Activated CD8-positive, alpha-beta T cell treated with anti-CD3 and anti-CD28 coated beads for 36 hours (primary cell): Measurements from ENCODE around the gene HACL1. TPM values are rescaled to one million over a fixed set of nuclear protein-coding genes. Genes with fewer than 3 reads are reported as not detected.
A peak's percentile ranks its signal among the peaks of the same experiment; 100 is the strongest.

ENCODE experiments used
- ATAC-seq: fragments of 200-7000 bp; cut with Tn5 transposase; one replicate; pipeline ENCODE4 v1.10.0; 2021; ENCODE audit warnings: mild to moderate bottlenecking, moderate library complexity
- CTCF ChIA-PET: fragments of 350-600 bp; sonication (Branson Sonifier 250); formaldehyde crosslinking; loops from one replicate; lab custom pipeline; 2021; ENCODE audit warnings: antibody characterized with exemption; lab: Charles Lee
- POLR2A ChIA-PET: fragments of 350-600 bp; sonication (Branson Sonifier 250); formaldehyde crosslinking; loops from one replicate; lab custom pipeline; 2021; ENCODE audit warnings: antibody characterized with exemption; lab: Charles Lee
- DNase-seq: peaks from one replicate; pipeline ENCODE4 v3.0.0-alpha.2; 2020
- H3K27ac Mint-ChIP-seq: one replicate; pipeline ENCODE4 v1.8.0; 2021; ENCODE audit warnings: mild to moderate bottlenecking, mixed read lengths
- H3K27me3 Mint-ChIP-seq: one replicate; pipeline ENCODE4 v1.8.0; 2021; ENCODE audit warnings: mixed read lengths
- H3K36me3 Mint-ChIP-seq: one replicate; pipeline ENCODE4 v1.8.0; 2021; ENCODE audit warnings: low read depth, mixed read lengths
- H3K4me1 Mint-ChIP-seq: one replicate; pipeline ENCODE4 v1.8.0; 2021; ENCODE audit warnings: low read depth, mixed read lengths
- H3K4me3 Mint-ChIP-seq: one replicate; pipeline ENCODE4 v1.8.0; 2021; ENCODE audit warnings: mild to moderate bottlenecking, moderate library complexity, mixed read lengths
- H3K9me3 Mint-ChIP-seq: one replicate; pipeline ENCODE4 v1.8.0; 2021; ENCODE audit warnings: mixed read lengths
- intact Hi-C: fragments of 100-400 bp; cut with micrococcal nuclease; formaldehyde crosslinking; loops from one replicate; pipeline ENCODE4 v1.10.0; 2022
- total RNA-seq, 2 experiments: library from RNA; stranded (reverse); gene quantifications; one replicate each; pipeline ENCODE4 v1.2.3, GENCODE V29; 2021
- TF ChIP-seq, protein P1 (sequence below): fragments of 200-600 bp; IDR thresholded peaks from one replicate; pipeline ENCODE4 v1.8.0; 2022; ENCODE audit warnings: antibody characterized with exemption, mild to moderate bottlenecking

The HACL1 gene
- total RNA-seq, 2 experiments from 2014 or later, result 23.6 to 32.0 TPM

DNA sequence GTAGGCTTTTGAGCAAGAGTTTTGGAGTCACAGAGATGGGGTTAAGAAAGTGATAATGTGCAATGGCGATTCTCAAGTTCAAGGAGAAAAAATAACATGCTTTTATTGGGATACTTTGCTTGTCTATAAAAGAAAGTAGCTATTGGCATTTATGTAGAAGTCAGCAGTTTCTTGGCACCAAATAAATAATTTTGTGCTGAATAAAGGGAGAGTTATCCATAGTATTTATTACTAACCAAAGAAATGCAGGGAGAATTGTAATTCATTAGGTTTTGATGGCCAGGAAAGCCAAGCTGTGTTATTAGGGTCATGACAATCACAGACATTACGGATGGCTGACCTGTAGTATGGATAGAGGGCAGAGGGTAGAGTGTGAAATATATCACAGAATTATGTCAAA is 33.3 kb upstream of the HACL1 start:
- ChIA-PET POLR2A (interaction anchor here (0.8 to 1.3 kb wide), 3 partner anchors 9 to 176 kb away, joined by 3 read pairs; no protein-coding TSS in a partner anchor), CTCF (interaction anchor here (1.1 to 3.1 kb wide), 2 partner anchors 11 to 177 kb away, joined by 3 to 17 read pairs; no protein-coding TSS in a partner anchor)
- Mint-ChIP-seq H3K4me3 (no peak overlapping the region), H3K27me3 (no peaks in the 10 kb centered on the region), H3K4me1 (peaks cover 82% of the 10 kb centered on the region), H3K36me3 (no peaks in the 10 kb centered on the region), H3K27ac (no peak overlapping the region), H3K9me3 (no peaks in the 10 kb centered on the region)
- no peak for DNase-seq
- intact Hi-C loops, result loop anchor here (5.0 kb wide), 1 partner anchor 163 kb away; the partner anchor contains the start of gene ANKRD28
- no peak for ATAC-seq
- TF ChIP-seq, protein P1, sequence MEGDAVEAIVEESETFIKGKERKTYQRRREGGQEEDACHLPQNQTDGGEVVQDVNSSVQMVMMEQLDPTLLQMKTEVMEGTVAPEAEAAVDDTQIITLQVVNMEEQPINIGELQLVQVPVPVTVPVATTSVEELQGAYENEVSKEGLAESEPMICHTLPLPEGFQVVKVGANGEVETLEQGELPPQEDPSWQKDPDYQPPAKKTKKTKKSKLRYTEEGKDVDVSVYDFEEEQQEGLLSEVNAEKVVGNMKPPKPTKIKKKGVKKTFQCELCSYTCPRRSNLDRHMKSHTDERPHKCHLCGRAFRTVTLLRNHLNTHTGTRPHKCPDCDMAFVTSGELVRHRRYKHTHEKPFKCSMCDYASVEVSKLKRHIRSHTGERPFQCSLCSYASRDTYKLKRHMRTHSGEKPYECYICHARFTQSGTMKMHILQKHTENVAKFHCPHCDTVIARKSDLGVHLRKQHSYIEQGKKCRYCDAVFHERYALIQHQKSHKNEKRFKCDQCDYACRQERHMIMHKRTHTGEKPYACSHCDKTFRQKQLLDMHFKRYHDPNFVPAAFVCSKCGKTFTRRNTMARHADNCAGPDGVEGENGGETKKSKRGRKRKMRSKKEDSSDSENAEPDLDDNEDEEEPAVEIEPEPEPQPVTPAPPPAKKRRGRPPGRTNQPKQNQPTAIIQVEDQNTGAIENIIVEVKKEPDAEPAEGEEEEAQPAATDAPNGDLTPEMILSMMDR, result no peak

DNA sequence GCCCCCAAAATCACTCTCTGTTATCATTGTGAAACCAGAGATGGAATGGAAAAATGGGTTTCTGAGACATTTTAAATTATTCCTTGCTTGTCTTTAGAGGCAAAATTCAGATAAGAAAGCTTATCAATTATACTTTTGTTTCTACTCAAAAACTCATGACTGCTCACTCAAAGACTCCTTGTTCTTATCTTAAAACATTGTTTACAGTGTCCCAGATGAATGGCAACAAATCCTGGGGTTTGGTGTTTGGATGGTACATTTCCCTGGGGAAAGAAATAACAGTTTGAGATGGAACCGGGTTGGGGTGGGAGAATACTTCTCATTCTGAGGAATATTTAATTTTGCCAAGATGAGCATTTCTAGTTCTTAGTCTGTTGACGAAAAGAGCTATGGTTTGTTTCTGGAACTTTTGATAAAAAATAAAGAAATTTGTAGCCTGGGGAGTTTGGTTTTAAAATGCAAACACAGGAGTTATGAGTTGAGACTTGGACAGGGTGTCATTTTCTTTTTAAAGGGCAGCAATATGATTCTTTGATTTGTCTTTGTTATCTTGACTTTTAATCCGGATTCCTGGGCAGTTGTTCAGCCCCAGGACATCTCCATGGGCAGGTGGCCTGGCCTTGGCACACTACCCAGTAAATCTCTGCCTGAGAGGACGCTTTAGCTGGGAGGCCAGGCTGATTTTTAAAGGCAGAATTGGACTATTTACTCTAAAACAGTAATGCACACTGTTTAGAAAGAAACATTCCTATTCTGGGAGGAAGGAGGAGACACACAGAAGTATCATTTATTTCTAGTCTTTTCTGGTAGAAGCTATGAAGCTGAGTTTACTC is 32.6 kb upstream of the HACL1 start:
- Mint-ChIP-seq H3K27me3 (no peaks in the 10 kb centered on the region), H3K4me1 (peaks cover 82% of the 10 kb centered on the region), H3K9me3 (no peaks in the 10 kb centered on the region), H3K27ac (peak overlapping the region; percentile 73), H3K36me3 (no peaks in the 10 kb centered on the region), H3K4me3 (no peak overlapping the region)
- intact Hi-C loops, result no loop called here
- CTCF ChIA-PET, result interaction anchor here (1.1 to 3.1 kb wide), 2 partner anchors 12 to 178 kb away, joined by 3 to 17 read pairs; no protein-coding TSS in a partner anchor
- DNase-seq (no peak), ATAC-seq (no peak)
- POLR2A ChIA-PET, result interaction anchor here (0.8 to 1.3 kb wide), 3 partner anchors 9 to 177 kb away, joined by 3 read pairs; no protein-coding TSS in a partner anchor
- TF ChIP-seq, protein P1, result no peak

DNA sequence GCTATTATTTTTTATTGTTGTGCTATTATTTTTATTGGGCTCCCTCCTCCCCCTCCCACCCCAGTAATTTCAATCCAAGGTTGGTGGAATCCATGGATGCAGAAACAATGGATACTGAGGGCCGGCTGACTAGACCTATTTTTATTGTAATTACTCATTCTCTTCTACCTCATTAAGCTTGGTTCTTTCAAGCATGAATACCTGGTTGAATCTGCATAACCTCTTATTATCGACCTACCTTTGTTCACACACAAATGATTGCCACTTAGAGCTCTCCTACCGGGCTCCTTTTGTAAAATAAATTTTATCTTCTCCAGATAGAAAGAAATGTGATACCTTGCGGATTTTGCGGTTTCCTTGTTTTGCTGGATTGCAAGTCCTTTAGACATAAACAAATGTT is 31.8 kb upstream of the HACL1 start:
- TF ChIP-seq, protein P1, result no peak
- DNase-seq (no peak), ATAC-seq (no peak)
- CTCF ChIA-PET, result interaction anchor here (3.1 kb wide), 1 partner anchor 179 kb away, joined by 17 read pairs; no protein-coding TSS in a partner anchor
- POLR2A ChIA-PET, result interaction anchor here (1.2 kb wide), 1 partner anchor 19 kb away, joined by 3 read pairs; no protein-coding TSS in a partner anchor
- Mint-ChIP-seq H3K27me3 (no peaks in the 10 kb centered on the region), H3K36me3 (no peaks in the 10 kb centered on the region), H3K4me3 (no peak overlapping the region), H3K27ac (peak overlapping the region; percentile 73), H3K9me3 (no peaks in the 10 kb centered on the region), H3K4me1 (peaks cover 73% of the 10 kb centered on the region)
- intact Hi-C loops, result no loop called here

DNA sequence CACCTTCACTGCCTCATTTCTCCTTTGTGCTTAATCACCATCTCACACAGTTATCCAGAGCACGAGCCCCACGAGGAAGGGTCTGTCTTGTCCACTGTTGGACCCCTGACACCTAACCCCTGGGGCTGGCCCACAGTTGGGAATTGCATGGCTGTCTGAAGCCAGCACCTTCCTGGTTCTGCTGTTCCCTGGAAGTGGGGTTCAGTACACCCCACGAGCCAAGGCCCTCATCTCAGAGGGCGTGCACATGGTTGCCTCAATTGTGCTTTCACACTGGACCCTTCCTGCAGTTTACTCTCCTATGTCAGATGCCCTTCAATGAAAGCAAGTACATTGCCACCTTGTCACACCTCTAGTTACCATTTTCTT is 30.8 kb upstream of the HACL1 start:
- intact Hi-C loops, result no loop called here
- ChIA-PET CTCF (no interaction called here), POLR2A (no interaction called here)
- TF ChIP-seq, protein P1, result no peak
- no peaks in the 10 kb centered on the region for H3K9me3 Mint-ChIP-seq
- peak overlapping the region; percentile 10 for H3K27ac Mint-ChIP-seq
- no peak overlapping the region for H3K4me3 Mint-ChIP-seq
- peaks cover 64% of the 10 kb centered on the region for H3K4me1 Mint-ChIP-seq
- DNase-seq (no peak), ATAC-seq (no peak)
- H3K27me3 Mint-ChIP-seq, result no peaks in the 10 kb centered on the region
- no peaks in the 10 kb centered on the region for H3K36me3 Mint-ChIP-seq
